Measurements from ENCODE around the gene CFAP54.

DNA sequence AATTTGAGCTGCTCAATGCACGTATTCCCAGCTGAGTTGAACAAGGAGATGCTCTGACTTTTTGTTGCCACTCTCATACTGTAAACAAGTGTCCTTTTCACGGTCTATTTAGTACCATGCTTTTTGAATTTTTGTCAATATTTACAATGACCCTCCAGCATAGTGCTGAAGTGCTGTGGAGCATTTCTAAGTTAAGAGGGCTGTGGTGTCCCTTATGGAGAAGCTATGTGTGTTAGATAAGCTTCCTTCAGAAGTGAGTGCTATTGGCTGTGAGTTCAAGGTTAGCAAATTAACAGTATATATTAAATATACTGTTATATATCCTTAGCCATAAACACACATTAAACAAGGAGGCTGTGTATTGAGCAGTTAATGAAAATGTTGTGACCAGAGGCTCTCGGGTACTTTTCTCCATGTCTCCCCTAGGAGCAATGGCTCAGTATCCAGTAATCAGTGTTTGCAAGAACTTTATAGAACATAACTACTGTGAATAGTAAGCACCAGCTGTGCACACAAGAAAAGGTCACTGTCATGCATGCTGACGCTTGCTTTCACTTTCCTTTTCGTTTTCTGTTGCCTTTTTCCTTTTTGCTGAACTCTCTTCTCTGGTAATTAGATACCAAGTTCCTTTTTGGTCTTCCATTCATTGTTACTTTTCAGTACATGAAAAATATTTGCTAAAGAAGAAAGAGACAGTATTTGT, 230.4 kb downstream of the CFAP54 start:
- TF ChIP-seq, protein P1, sequence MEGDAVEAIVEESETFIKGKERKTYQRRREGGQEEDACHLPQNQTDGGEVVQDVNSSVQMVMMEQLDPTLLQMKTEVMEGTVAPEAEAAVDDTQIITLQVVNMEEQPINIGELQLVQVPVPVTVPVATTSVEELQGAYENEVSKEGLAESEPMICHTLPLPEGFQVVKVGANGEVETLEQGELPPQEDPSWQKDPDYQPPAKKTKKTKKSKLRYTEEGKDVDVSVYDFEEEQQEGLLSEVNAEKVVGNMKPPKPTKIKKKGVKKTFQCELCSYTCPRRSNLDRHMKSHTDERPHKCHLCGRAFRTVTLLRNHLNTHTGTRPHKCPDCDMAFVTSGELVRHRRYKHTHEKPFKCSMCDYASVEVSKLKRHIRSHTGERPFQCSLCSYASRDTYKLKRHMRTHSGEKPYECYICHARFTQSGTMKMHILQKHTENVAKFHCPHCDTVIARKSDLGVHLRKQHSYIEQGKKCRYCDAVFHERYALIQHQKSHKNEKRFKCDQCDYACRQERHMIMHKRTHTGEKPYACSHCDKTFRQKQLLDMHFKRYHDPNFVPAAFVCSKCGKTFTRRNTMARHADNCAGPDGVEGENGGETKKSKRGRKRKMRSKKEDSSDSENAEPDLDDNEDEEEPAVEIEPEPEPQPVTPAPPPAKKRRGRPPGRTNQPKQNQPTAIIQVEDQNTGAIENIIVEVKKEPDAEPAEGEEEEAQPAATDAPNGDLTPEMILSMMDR (conservative IDR thresholded peaks at IDR 0.05 in 1 of 2, IDR thresholded peaks at IDR 0.05 in 1 of 2; ENCODE audit: extremely low read depth in 1 of 2, insufficient read depth in 1 of 2, low read depth in 1 of 2, low read length in 2 of 2), result no peak
- no peak for TF ChIP-seq EZH2 (IDR thresholded peaks at IDR 0.05; ENCODE audit: borderline replicate concordance, low read length)

Measured in mammary epithelial cell (primary cell).